HG03565 (cell line): ENCODE results near the gene ACVR1.
"Not testable (repeated sequence)": the region's sequence is repeated elsewhere in the genome, so short reads cannot be mapped to it uniquely, and the experiment has no call there.

ENCODE experiments used
- ATAC-seq: cut with Tn5 transposase; IDR thresholded peaks from one replicate; pipeline ENCODE4 v1.9.1; 2021; ENCODE audit warnings: mild to moderate bottlenecking, moderate library complexity; ENCODE audit not compliant: unreplicated experiment

The ACVR1 gene

DNA sequence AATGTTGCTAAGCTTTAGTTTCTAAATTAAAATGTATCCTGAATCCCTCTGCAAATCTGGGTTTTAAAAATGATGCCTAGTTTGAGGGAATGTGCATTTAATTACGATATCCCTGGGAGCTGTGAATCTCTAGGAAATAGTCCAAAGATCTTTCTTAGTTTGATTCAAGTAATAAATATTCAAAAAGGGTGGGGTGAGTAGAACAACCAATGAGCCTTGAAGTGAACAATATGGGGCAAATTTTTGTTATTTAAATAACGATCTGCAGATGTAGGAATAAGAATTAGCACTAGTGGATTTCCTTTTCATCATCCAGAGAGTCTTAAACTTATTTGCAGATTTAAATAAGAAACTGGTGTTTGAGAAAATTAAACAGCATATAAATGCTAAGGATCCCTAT is 106.3 kb downstream of the ACVR1 start:
- ATAC-seq, result no peak

DNA sequence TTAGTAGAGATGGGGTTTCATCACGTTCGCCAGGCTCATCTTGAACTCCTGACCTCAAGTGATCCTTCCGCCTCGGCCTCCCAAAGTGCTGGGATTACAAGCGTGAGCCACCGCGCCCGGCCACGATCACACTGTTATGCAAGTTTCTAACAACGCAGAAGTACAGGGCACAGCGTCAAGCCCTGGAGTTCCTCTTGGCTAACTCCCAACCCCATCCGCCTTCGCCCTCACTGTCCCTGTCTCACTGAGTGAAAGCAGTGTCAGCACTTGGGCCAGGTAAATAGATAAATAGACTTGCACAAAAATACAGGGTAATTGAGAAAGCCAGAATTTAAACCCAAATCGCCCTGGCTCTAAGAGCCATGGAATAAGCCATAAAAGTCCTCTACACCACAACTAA is 111.7 kb downstream of the ACVR1 start:
- no peak for ATAC-seq

DNA sequence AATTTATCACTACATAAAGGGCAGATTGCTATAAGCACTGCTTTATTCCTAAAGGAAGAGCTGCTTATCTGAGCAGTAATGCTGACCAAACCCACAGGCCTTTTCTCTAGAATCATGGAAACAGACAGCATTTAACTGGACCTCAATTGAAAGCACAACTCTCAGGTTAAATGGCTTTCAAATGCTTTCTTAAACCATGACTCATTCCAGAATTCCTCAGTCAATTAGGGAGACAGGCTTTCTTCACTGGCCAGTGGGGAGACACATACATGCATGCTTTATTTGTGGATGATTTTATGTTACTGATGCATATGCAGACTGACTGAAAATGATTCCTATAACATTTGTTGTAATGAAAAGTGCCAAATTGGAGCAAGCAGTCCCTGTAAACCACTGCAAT is 114.6 kb downstream of the ACVR1 start:
- ATAC-seq, result no peak

DNA sequence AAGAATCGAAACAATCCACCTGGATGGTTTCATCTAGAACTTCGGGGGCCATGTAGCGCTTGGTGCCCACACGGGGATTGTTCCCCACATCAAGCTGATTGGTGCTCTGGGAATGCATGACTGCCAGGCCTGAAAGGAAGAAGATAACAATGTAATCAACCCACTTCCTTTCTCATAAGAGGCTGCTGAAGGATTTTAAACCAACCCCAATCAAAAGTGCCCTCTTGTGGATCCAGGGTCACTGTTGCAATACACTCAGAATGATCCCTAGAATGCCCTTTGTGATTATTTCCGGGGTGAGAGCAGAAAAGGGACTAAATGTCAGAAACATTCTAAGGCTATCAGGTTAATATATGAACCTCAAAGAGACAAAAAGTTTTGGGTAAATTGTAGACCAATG is 115.2 kb downstream of the ACVR1 start:
- no peak for ATAC-seq

DNA sequence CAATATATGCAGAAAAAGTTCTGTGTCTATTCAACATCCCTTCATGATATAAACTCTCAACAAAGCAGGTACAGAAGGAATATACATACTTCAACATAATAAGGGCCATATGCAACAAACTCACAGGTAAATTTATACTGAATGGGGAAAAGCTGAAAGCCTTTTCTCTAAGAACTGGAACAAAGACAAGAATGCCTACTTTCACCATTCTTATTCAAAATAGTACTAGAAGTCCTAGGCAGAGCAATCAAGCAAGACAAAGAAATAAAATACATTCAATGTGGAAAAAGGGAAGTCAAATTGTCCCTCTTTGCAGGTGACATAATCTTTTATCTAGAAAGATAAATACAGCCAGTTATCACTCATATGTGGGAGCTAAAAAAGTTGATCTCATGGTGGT is 116.3 kb downstream of the ACVR1 start:
- no peak for ATAC-seq

DNA sequence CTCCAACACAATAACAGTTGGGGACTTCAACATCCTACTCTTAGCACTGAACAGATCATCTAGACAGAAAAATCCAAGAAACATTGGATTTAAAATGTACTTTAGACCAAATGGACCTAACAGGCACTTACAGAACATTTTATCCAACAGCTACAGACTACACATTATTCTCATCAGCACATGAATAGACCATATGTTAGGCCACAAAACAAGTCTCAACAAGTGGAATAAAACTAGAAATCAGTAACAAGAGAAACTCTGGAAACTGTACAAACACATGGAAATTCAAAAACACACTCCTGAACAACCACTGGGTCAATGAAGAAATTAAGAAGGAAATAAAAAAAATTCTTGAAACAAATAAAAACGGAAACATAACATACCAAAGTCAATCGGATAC is 117.5 kb downstream of the ACVR1 start:
- no peak for ATAC-seq

DNA sequence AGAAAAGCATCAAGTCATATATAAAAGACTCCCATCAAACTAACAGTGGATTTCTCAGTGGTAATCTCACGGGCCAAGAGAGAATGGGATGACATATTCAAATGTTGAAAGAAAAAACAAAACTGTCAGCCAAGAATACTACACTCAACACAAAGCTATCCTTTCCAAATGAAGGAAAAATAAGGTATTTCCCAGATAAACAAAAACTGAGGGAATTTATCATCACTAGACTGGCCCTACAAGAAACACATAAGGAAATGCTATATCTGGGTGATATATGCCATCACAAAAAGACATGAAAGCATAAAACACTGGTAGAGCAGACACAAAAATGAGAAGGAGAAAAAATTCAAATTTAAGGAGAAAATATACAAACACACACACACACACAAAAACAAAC is 118.6 kb downstream of the ACVR1 start:
- no peak for ATAC-seq

DNA sequence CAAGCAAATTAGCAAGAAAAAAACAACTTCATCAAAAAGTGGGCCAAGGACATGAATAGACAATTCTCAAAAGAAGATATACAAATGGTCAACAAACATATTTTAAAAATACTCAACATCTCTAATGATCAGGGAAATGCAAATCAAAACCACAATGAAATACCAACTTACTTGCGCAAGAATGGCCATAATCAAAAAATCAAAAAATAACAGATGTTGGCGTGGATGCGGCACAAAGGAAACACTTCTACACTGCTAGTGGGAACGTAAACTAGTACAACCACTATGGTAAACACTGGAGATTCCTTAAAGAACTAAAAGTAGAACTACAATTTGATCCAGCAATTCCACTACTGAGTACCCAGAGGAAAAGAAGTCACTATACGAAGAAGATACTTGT is 119.7 kb downstream of the ACVR1 start:
- ATAC-seq, result not testable (repeated sequence)

DNA sequence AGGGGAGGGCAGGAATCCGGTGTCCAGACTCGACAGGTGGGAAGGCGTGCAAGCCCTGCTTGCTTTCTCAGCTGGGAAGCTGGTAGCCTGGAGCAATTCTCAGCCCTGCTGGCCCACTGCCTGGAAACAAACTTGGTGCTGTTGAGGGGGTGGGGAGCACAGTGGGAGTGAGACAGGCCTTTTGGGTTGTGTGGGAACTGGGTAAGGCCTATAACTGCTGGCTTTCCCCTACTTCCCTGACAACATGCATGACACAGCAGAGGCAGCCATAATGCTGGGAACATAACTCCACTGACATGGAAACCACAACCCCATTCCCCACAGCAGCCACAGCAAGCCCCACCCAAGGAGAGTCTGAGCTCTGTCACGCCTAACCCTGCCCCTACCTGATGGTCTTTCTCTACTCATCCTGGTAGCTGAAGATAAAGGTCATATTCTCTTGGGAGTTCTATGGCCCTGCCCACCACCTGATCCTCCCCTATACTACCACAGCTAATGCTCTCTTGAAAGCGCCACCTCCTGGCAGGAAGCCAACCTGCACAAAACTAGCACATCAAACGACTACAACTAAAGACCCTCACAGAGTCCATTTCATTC is 124.6 kb downstream of the ACVR1 start:
- ATAC-seq, result peak; percentile 47

DNA sequence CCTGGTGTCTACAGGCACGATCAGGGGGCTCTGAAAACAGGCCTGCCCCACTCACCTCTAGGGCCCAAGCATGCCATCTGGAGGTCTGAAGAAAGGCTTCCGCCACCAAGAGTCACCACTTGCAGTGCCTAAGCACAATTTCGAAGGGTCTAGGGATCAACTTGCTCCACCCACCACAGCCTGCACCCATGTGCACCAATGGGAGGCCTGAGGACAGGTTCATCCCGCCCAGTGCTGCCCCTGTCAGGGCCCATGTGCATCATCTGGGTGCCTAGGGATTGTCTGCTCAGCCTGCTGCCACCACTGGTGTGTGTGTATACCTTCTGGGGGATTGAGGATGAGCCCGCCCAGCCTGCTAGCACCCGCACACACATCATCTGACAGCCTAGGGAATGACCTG is 126.4 kb downstream of the ACVR1 start:
- ATAC-seq, result no peak

DNA sequence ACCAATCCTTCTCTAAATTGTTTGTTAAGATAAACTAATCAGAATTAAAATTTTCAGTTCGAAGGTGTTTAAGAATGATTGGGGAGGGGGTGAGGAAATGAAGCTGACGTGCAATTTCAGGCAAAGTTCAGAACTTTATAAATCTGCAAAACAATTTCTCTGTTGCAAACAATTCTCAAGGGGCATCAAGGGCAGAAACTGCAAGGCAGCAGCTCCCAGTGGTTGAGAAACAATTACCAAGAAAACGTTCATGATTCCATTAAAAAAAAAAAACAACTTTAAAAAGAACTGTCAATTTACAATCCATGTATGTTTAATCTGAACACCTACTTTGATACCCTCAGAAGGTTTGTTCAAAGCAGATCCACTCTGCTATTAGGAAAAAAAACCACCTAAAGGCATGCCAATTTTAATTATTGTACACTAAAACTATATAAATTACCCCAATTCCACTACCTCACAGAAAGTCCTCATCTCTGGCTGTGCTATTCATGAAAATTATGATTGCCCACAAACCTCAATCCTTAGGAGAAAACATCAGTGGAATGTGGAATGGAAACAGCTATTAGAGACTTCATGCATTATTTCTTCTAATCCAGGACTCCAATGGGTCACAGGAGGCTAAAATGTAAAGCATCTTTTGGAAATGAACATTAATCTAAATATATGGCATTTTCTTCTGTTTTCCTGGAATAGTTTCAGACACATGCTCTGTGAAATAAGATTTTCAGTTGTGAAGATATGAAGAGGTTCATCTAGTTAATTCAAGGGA is 127.6 kb downstream of the ACVR1 start:
- no peak for ATAC-seq

DNA sequence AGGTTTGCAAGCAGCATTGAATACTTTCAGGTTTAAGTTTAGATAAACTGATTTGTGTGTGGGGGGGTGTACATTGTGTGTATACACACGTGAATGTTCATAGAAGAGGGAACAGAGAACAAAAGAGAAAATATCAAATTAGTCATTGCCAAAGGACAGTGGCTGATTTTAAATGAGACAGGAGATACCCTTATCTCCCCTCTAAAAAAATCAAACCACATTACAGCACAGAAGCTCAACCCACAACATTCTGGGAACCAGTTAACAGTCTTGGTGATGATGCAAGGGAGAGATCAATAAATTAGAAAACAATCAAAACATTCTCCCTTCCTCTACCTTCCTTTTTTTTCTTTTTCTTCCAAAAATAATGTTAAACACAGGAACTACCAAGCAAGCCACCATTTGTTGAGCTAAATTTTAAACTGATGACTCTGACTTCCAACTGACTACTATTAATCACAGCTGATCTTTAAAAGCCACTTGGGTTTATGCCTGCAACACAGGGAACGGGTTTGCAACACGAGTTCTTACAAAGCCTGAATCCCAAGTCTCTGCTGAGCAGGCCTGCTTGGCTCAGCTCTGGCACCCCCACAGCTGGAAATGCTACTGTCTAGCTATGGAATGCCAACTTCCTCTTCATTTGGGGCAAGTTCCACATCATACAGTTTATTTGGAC is 128.3 kb downstream of the ACVR1 start:
- peak; percentile 56 for ATAC-seq

DNA sequence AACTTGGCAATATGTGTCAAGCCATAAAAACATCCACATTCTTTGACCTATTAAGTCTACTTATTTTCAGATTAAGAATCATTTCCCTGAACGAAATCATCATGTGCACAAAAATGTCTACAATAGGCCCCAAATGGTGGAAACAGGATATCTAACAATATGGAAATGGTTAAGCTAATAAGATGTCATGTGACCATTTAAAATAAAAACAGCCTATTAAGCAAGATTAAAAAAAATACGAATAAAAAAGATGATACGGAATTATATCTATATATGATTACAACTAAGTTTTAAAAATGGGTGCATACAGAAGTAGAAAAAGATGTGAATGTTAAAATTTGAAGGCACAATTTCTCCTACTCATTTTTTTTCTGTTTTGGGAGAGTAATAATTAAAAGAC is 128.8 kb downstream of the ACVR1 start:
- ATAC-seq, result no peak

DNA sequence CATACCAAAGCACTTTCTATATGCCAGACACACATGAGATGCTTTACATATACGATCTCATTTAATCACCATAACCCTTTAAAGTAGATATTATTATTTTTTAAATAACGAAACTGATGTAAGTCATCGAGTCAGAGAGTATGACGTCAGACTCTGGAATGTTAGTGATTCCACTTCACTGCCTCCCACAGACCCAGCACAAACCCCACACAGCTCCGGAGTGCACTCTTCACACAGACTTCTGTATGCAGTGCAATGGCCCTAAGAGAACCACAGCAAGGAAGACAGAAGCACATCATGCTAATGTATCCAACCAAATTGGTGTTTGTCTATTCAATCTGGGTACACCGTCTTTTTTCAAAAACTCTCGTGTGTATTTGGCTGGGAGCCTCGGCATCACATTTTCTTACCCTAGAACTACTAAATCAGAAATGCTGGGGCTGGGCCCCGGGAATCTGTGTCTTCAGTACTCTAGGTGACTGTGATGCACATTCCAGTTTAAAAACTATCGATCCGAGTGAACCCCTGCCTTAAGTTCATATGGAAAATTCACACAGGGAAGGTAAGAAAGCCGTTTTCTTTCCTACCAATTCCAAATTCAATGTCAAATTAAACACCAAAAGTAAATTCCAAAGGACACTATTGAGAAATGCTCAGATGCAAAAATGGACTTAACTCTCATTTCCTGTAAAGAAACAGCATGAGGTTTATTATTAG is 129.7 kb downstream of the ACVR1 start:
- ATAC-seq, result no peak

DNA sequence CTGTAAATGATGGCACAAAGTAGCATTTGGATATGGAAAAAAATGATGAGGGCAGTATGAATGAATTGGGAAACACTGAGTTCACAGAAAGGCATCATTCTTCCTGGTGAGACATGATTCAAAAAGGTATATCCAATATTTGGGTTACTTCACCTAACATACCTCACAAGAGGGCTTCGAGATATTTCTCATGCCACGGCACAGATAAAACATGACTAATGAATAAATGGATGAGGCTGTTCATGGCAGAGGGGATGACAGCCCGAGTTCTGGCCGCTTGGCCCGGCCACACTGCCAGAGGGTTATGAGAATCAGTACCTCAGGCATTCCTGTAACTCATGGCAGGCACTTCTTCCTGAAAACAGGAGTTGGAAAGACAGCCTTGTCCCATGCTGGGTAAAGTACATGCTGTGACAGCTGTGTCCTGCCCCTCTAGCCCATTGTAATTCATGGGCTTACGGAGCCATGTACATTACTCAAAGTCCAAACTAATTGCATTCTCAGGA is 131.5 kb downstream of the ACVR1 start:
- ATAC-seq, result no peak

DNA sequence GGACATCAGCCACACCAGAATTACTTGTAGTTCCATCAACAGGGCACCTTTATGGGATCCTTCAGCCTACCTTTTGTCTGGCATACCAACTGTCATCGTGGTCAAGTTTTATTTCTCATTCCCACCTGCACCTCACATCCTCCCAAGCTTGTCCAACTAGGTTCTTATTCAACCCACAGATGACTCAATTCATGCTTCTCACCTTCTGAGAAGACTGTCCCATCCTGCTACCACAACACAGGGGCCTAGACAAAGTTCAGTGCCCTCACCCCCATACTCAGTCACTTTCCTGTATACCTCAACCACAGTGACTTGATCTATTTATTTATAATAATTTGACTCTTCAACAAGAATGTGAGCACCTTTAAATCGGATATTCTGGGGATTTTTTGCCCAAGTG is 133.1 kb downstream of the ACVR1 start:
- ATAC-seq, result peak; percentile 75

DNA sequence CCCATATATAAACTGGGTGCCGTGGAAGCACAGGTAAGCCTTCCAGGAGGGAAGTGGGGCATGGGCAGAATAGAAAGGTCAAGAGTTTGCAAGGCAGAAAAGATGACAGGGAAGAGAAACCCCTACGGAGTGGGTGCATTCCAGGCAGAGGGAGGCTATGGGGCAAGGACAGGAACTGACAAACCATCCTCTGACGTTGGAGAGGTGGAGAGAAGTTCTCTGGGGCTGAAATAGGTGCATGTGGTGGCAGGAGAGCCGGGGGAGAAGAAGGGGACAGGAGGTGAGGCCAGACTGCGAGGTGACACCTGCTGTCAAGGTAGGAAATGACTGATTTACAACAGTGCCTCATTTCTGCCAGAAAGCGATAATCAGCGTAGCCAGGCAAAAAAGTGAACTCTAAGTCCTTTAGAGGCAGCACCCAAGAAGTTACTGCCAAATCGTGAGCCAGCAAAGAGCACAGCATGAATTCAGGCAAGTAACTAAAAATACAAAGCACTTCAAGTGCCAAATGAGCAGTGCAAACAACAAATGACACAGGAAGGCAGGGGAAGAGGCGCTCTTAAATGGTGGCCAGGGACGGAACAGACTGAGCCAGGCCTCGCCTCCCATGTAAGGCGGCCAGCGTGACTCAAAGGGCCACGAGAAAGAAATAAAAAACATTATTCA is 134.2 kb downstream of the ACVR1 start:
- ATAC-seq, result no peak

DNA sequence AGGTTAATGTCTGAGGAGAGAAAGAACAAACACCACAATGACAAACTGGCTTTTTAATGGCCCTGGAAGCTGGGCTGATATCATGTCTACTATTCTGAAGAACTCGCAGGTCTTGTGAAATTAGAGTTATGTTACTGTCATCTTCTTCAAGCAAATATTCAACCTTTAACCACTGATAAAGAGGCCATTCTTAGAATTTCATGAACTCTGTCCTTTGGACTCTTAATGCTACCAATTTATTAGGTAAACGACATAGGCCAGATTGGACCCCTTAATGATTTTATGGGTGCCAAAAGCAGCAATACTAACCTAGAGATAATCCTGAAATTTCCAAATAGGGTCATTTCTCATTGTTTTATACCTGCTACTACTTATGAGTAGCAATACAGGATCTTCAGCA is 138.5 kb downstream of the ACVR1 start:
- no peak for ATAC-seq

DNA sequence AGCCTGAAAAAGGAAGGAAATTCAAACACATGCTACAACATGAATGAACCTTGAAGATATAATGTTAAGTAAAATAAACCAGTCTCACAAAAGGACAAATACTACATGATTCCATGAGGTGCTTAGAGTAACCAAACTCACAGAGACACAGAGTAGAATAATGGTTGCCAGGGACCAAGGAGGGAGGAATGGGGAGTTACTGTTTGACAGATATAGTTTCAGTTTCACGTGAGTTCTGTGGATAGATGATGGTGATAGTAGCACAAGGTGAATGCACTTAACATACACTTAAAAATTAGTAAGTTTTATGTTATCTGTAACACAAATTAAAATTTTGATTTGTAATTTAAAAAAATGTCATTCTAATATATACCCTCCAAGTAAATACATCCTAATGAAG is 140.6 kb downstream of the ACVR1 start:
- no peak for ATAC-seq

DNA sequence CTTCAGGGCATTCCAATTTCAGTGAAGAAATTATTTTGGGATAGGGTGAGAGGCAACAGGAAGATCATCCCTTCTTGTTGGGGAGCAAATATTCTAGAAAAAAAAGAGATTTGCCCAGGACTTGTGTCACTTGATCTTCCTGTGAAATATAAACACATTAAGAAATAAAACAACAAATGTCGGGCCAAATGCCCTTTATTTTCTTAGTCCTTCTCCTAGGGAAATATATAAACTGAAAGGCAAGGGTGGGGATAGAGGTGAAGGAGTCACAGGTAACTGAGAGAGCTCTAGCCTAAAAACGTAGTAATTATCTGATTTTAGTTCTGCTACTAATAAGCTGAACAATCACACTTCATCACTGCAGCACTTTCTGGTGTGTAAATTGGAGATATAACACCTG is 142.9 kb downstream of the ACVR1 start:
- ATAC-seq, result no peak

DNA sequence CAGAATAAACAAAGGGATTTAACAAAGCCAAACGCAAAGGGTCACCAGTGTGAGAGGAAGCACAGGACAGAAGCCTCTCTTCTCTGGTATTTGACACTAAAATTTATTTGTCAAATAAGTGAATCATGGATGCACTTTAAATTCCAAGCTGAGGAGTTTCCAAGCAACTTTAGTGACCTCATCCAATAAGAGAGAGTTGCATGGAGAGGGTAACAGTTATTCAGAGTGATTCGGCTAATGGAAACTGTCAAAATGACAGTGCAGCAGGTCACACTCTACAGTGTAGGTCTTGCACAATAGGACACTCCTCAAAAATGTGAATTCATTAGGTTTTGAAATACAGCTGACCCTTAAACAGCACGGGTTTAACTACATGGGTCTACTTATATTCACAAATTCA is 143.5 kb downstream of the ACVR1 start:
- no peak for ATAC-seq
